ENCODE measurements around the gene TAS1R2. TPM values are rescaled to one million over a fixed set of nuclear protein-coding genes. Genes with fewer than 3 reads are reported as not detected.

TAS1R2 gene
- total and polyA plus RNA-seq, 2 experiments from 2014 or later = not detected

GRCh38 chr1:18856435-18856834 is 3.0 kb downstream of the TAS1R2 start (continued):
- TF ChIP-seq REST (IDR thresholded peaks at IDR 0.05; ENCODE audit: unreplicated experiment) (no peak), ZNF114 (CRISPR knock-in tag; IDR thresholded peaks at IDR 0.05) (no peak), ZNF331 (CRISPR knock-in tag; IDR thresholded peaks at IDR 0.05; ENCODE audit: low read depth) (no peak), JUNB (IDR thresholded peaks at IDR 0.05; ENCODE audit: unreplicated experiment) (no peak)

GRCh38 chr1:18855573-18855972 is 3.9 kb downstream of the TAS1R2 start:
- H2AFZ ChIP-seq = no peak overlapping the region
- ATAC-seq = no peak
- no peaks in the 10 kb centered on the region for H3K27me3 ChIP-seq (ENCODE audit: insufficient read depth)
- 0 out of 2 replicates have a peak, but pooled peaks cover 10% of the 10 kb centered on the region for H3K9me2 ChIP-seq (ENCODE audit: insufficient read depth)
- H3K79me2 ChIP-seq (replicated peaks; ENCODE audit: insufficient read depth) = no peaks in the 10 kb centered on the region
- H3K36me3 Mint-ChIP-seq (ENCODE audit: low read depth) = no peaks in the 10 kb centered on the region
- H3K27ac ChIP-seq (ENCODE audit: low read depth) = no peak overlapping the region
- H3K27ac Mint-ChIP-seq = no peak overlapping the region
- H3K27me3 Mint-ChIP-seq (ENCODE audit: insufficient read depth, low read depth, poor library complexity) = peaks cover 4% of the 10 kb centered on the region
- H3K4me2 ChIP-seq = no peak overlapping the region
- no peaks in the 10 kb centered on the region for H3F3A ChIP-seq (replicated peaks; ENCODE audit: low read depth)
- no peak overlapping the region for H3K4me3 ChIP-seq
- H3K36me3 ChIP-seq (ENCODE audit: insufficient read depth) = no peaks in the 10 kb centered on the region
- no peak overlapping the region for H3K4me3 Mint-ChIP-seq
- no peaks in the 10 kb centered on the region for H3K4me1 ChIP-seq (ENCODE audit: insufficient read depth)
- no peaks in the 10 kb centered on the region for H4K20me1 ChIP-seq (replicated peaks; ENCODE audit: insufficient read depth)
- H3K9me3 Mint-ChIP-seq = no peaks in the 10 kb centered on the region
- H3K4me1 Mint-ChIP-seq = no peaks in the 10 kb centered on the region
- no peak for DNase-seq (ENCODE audit: low spot score)
- no peak for TF ChIP-seq REST (IDR thresholded peaks at IDR 0.05; ENCODE audit: unreplicated experiment)
- no peak for TF ChIP-seq NANOG (IDR thresholded peaks at IDR 0.05; ENCODE audit: borderline replicate concordance)
- no peak for TF ChIP-seq STAT1 (IDR thresholded peaks at IDR 0.05; ENCODE audit: unreplicated experiment)
- no peak for TF ChIP-seq ZNF331 (CRISPR knock-in tag; IDR thresholded peaks at IDR 0.05; ENCODE audit: low read depth)
- TF ChIP-seq CTCF (conservative IDR thresholded peaks at IDR 0.05; ENCODE audit: low read depth in 2 of 2) = no peak
- no peak for TF ChIP-seq ZNF114 (CRISPR knock-in tag; IDR thresholded peaks at IDR 0.05)
- no peak for TF ChIP-seq JUNB (IDR thresholded peaks at IDR 0.05; ENCODE audit: unreplicated experiment)
- TF ChIP-seq EZH2phosphoT487 (IDR thresholded peaks at IDR 0.05; ENCODE audit: unreplicated experiment) = no peak
- no peak for TF ChIP-seq POLR2AphosphoS5 (IDR thresholded peaks at IDR 0.05; ENCODE audit: low read depth)
- no peak for TF ChIP-seq ZNF462 (CRISPR knock-in tag; IDR thresholded peaks at IDR 0.05)

Data from GM23338 (cell line).